Keratinocyte (primary cell): Measurements from ENCODE around the gene PAX5.

Source experiments
- CTCF ChIP-seq, 3 experiments: IDR thresholded peaks in 1 of 3; conservative IDR thresholded peaks in 1 of 3; optimal IDR thresholded peaks in 1 of 3; 2 replicates in 2 of 3; 3 replicates in 1 of 3; pipeline versions ENCODE3 to v1.5.1; 2011; ENCODE audit warnings: low read length in 3 of 3, mild to moderate bottlenecking in 3 of 3, moderate library complexity in 2 of 3, control low read depth in 1 of 3, inconsistent platforms in 1 of 3; ENCODE audit not compliant: insufficient read depth in 2 of 3; ENCODE audit errors: extremely low read depth in 1 of 3
- EZH2 ChIP-seq: IDR thresholded peaks from one replicate; pipeline ENCODE4 v1.6.1; 2012; ENCODE audit warnings: inconsistent platforms, mild to moderate bottlenecking, low read length, moderate library complexity

GRCh38 chr9:37005517-37006140 is 28.4 kb downstream of the PAX5 start:
- TF ChIP-seq CTCF (optimal IDR thresholded peaks at IDR 0.05 in 1 of 3, IDR thresholded peaks at IDR 0.05 in 1 of 3, conservative IDR thresholded peaks at IDR 0.05 in 1 of 3; ENCODE audit: extremely low read depth in 1 of 3, insufficient read depth in 2 of 3, low read length in 3 of 3): no peak
- no peak for TF ChIP-seq EZH2
